Liver (tissue), 9 donors: ENCODE measurements around the gene CDC14A. TPM values are rescaled to one million over a fixed set of nuclear protein-coding genes. Genes with fewer than 3 reads are reported as not detected.

Experiments used
- DNase-seq: peaks from one replicate; pipeline ENCODE4 v3.0.0-alpha.2; 2017; ENCODE audit warnings: low spot score
- H3K27ac ChIP-seq, 2 donors: one replicate each; pipeline ENCODE4 v1.7.0; 2013; ENCODE audit warnings: inconsistent platforms in 2 of 2, low read length in 2 of 2, control low read depth in 1 of 2, low read depth in 1 of 2, mild to moderate bottlenecking in 1 of 2
- H3K27me3 ChIP-seq, 4 donors: one replicate each; pipeline versions ENCODE4 v1.6.1 to v1.7.0; 2013; ENCODE audit warnings: low read length in 3 of 4, inconsistent platforms in 1 of 4, mild to moderate bottlenecking in 1 of 4, moderate library complexity in 1 of 4; ENCODE audit not compliant: control insufficient read depth in 4 of 4, insufficient read depth in 4 of 4
- H3K36me3 ChIP-seq, 4 donors: one replicate each; pipeline versions ENCODE4 v1.6.1 to v1.7.0; 2013; ENCODE audit warnings: low read length in 3 of 4, mild to moderate bottlenecking in 3 of 4, low read depth in 1 of 4, moderate library complexity in 1 of 4; ENCODE audit not compliant: control insufficient read depth in 4 of 4, insufficient read depth in 3 of 4
- H3K4me1 ChIP-seq, 4 donors: one replicate each; pipeline versions ENCODE4 v1.6.1 to v1.7.0; 2013; ENCODE audit warnings: low read length in 3 of 4, mild to moderate bottlenecking in 3 of 4, moderate library complexity in 1 of 4; ENCODE audit not compliant: control insufficient read depth in 4 of 4, insufficient read depth in 4 of 4
- H3K4me3 ChIP-seq, 3 donors: one replicate each; pipeline versions ENCODE4 v1.6.1 to v1.7.0; 2013; ENCODE audit warnings: low read length in 3 of 3, control low read depth in 1 of 3, low read depth in 1 of 3, mild to moderate bottlenecking in 1 of 3
- H3K9ac ChIP-seq, 2 donors: one replicate each; pipeline ENCODE4 v1.7.0; 2013; ENCODE audit warnings: low read length in 2 of 2, mild to moderate bottlenecking in 2 of 2, moderate library complexity in 2 of 2, control low read depth in 1 of 2, low read depth in 1 of 2
- H3K9me3 ChIP-seq, 4 donors: one replicate each; pipeline versions ENCODE4 v1.6.1 to v1.7.0; 2013; ENCODE audit warnings: low read length in 3 of 4; ENCODE audit not compliant: control insufficient read depth in 4 of 4
- ATF3 ChIP-seq: IDR thresholded peaks from 2 replicates; pipeline ENCODE4 v1.6.1; 2016; ENCODE audit warnings: antibody characterized with exemption
- CTCF ChIP-seq: fragments of 150-350 bp; IDR thresholded peaks from 2 replicates; pipeline ENCODE4 v1.5.1; 2017; ENCODE audit warnings: improper control_type of control experiment, low read depth, low read length; ENCODE audit not compliant: missing input control
- EGR1 ChIP-seq, 2 donors: IDR thresholded peaks; 2 replicates each; pipeline ENCODE4 v1.6.1; 2016 to 2018; ENCODE audit warnings: antibody characterized with exemption in 2 of 2, low read depth in 2 of 2
- FOXA2 ChIP-seq: IDR thresholded peaks from 2 replicates; pipeline ENCODE4 v1.6.1; 2016; ENCODE audit warnings: antibody characterized with exemption
- GABPA ChIP-seq, 2 donors: IDR thresholded peaks in 1 of 2; conservative IDR thresholded peaks in 1 of 2; 2 replicates each; pipeline ENCODE4 v1.6.1; 2016; ENCODE audit warnings: antibody characterized with exemption in 2 of 2, mild to moderate bottlenecking in 1 of 2, moderate library complexity in 1 of 2
- HNF4A ChIP-seq, 2 donors: conservative IDR thresholded peaks; 2 replicates each; pipeline ENCODE4 v1.6.1; 2016; ENCODE audit warnings: antibody characterized with exemption in 2 of 2, mild to moderate bottlenecking in 2 of 2
- HNF4G ChIP-seq: IDR thresholded peaks from 2 replicates; pipeline ENCODE4 v1.6.1; 2016; ENCODE audit warnings: antibody characterized with exemption
- JUND ChIP-seq, 2 donors: IDR thresholded peaks; 2 replicates each; pipeline ENCODE4 v1.6.1; 2016; ENCODE audit warnings: antibody characterized with exemption in 2 of 2
- MAX ChIP-seq: IDR thresholded peaks from 2 replicates; pipeline ENCODE4 v1.6.1; 2016; ENCODE audit warnings: antibody characterized with exemption
- NR2F2 ChIP-seq: IDR thresholded peaks from 2 replicates; pipeline ENCODE4 v1.6.1; 2016; ENCODE audit warnings: antibody characterized with exemption
- RAD21 ChIP-seq, 2 donors: IDR thresholded peaks; 2 replicates each; pipeline ENCODE4 v1.6.1; 2016; ENCODE audit warnings: antibody characterized with exemption in 2 of 2, mild to moderate bottlenecking in 2 of 2
- REST ChIP-seq: IDR thresholded peaks from 2 replicates; pipeline ENCODE4 v1.6.1; 2016; ENCODE audit warnings: antibody characterized with exemption, mild to moderate bottlenecking
- SP1 ChIP-seq: IDR thresholded peaks from 2 replicates; pipeline ENCODE4 v1.6.1; 2018; ENCODE audit warnings: antibody characterized with exemption, mild to moderate bottlenecking
- TAF1 ChIP-seq: conservative IDR thresholded peaks from 2 replicates; pipeline ENCODE4 v1.6.1; 2016; ENCODE audit warnings: antibody characterized with exemption, mild to moderate bottlenecking
- YY1 ChIP-seq: IDR thresholded peaks from 2 replicates; pipeline ENCODE4 v1.6.1; 2016; ENCODE audit warnings: antibody characterized with exemption, mild to moderate bottlenecking
- ZBTB33 ChIP-seq: IDR thresholded peaks from 2 replicates; pipeline ENCODE4 v1.6.1; 2016; ENCODE audit warnings: antibody characterized with exemption
- WGBS: extraction: QIAGEN DNeasy Blood & Tissue Kit; methylation state at CpG from one replicate; pipeline ENCODE4 v1.1.7; 2013; 5-methylcytosine and 5-hydroxymethylcytosine counted together
- polyA plus RNA-seq, 2 donors: library from polyadenylated mRNA; stranded (reverse) in 1 of 2; unstranded in 1 of 2; fragments of 200-250 nt in 1 of 2; fragments of >200 nt in 1 of 2; fragmentation: Nextera tagmentation in 1 of 2; extraction: Ambion mirVana in 1 of 2; gene quantifications; one replicate each; pipeline versions ENCODE4 v1.2.1 to v1.2.3, GENCODE V29; 2013 to 2015
- total RNA-seq, 2 donors: library from RNA; depleted of rRNA; stranded (reverse); fragments of >200 nt; gene quantifications; one replicate each; pipeline ENCODE4 v1.2.3, GENCODE V29; 2014
- donor health status: healthy.
- donor health status: healthy.
- donor health status: healthy.
- donor health status: healthy.
- donor health status: healthy.

The CDC14A gene
- total and polyA plus RNA-seq, 4 donors = 0.39 to 4.1 (median 2.6) TPM

- Histone ChIP-seq H3K36me3 (no peaks in the 10 kb centered on the region), H3K9me3 (no peaks in the 10 kb centered on the region), H3K27me3 (no peaks in the 10 kb centered on the region), H3K27ac (no peak overlapping the region), H3K4me1 (no peaks in the 10 kb centered on the region), H3K9ac (no peak overlapping the region), H3K4me3 (no peak overlapping the region)
- TF ChIP-seq JUND (IDR thresholded peaks at IDR 0.05) (no peak), EGR1 (IDR thresholded peaks at IDR 0.05; ENCODE audit: low read depth in 2 of 2) (no peak), ZBTB33 (no peak), TAF1 (no peak), SP1 (no peak), ATF3 (no peak), HNF4A (conservative IDR thresholded peaks at IDR 0.05) (no peak), NR2F2 (no peak), RAD21 (IDR thresholded peaks at IDR 0.05) (no peak), MAX (no peak), CTCF (no peak), YY1 (no peak), HNF4G (no peak), FOXA2 (no peak), REST (no peak), GABPA (IDR thresholded peaks at IDR 0.05 in 1 of 2, conservative IDR thresholded peaks at IDR 0.05 in 1 of 2) (no peak)
- 60% methylated on average over 2 of the region's 2 CpGs for WGBS
- no peak for DNase-seq
Measured at GRCh38 chr1:100360790-100361510, 8.6 kb downstream of the CDC14A start.
